Tibial nerve (tissue), 4 donors: ENCODE data around the gene HEPHL1. TPM values are rescaled to one million over a fixed set of nuclear protein-coding genes. Genes with fewer than 3 reads are reported as not detected.

ENCODE experiments used
- DNase-seq, 2 donors: peaks; one replicate each; pipeline ENCODE4 v3.0.0-alpha.2; 2019; ENCODE audit warnings: low spot score in 2 of 2
- H3K27ac ChIP-seq, 4 donors: fragments of 200-600 bp; sonication (generic) in 3 of 4; one replicate each; pipeline ENCODE4 v1.5.1; 2017 to 2019; ENCODE audit warnings: mild to moderate bottlenecking in 1 of 4
- H3K27me3 ChIP-seq, 2 donors: fragments of 200-600 bp; sonication (generic) in 1 of 2; one replicate each; pipeline versions ENCODE4 v1.5.1 to v1.6.0; 2017 to 2019
- H3K36me3 ChIP-seq, 3 donors: fragments of 200-600 bp; sonication (generic); one replicate each; pipeline ENCODE4 v1.5.1; 2018 to 2019
- H3K4me1 ChIP-seq, 4 donors: fragments of 200-600 bp; sonication (generic) in 3 of 4; one replicate each; pipeline ENCODE4 v1.5.1; 2017 to 2019
- H3K4me3 ChIP-seq, 4 donors: fragments of 200-600 bp; sonication (generic) in 3 of 4; one replicate each; pipeline ENCODE4 v1.5.1; 2017 to 2019; ENCODE audit warnings: mild to moderate bottlenecking in 1 of 4, moderate library complexity in 1 of 4
- H3K9me3 ChIP-seq, 4 donors: fragments of 200-600 bp; sonication (generic) in 3 of 4; one replicate each; pipeline ENCODE4 v1.5.1; 2017 to 2019
- EP300 ChIP-seq, 2 donors: sonication (generic); formaldehyde crosslinking; IDR thresholded peaks; one replicate each; pipeline ENCODE4 v1.6.1; 2017; ENCODE audit warnings: antibody characterized with exemption in 2 of 2, mild to moderate bottlenecking in 1 of 2
- POLR2A ChIP-seq, 2 donors: fragments of 450-650 bp; IDR thresholded peaks; one replicate each; pipeline ENCODE4 v1.6.1; 2017; ENCODE audit warnings: antibody characterized with exemption in 2 of 2, mild to moderate bottlenecking in 2 of 2, moderate library complexity in 2 of 2
- WGBS, 2 donors: methylation state at CpG; one replicate each; pipeline ENCODE4 v1.1.5; 2018; 5-methylcytosine and 5-hydroxymethylcytosine counted together
- total RNA-seq, 4 donors: library from RNA; depleted of rRNA; stranded (reverse); fragments of >200 nt; gene quantifications; one replicate each; pipeline ENCODE4 v1.1.0, GENCODE V29; 2016
- TF ChIP-seq, protein P1 (sequence below), 5 experiments: fragments of 200-600 bp in 3 of 5; fragments of 450-650 bp in 2 of 5; sonication (generic) in 3 of 5; IDR thresholded peaks; one replicate each; pipeline ENCODE4 v1.5.1; 2016 to 2019; ENCODE audit warnings: antibody characterized with exemption in 5 of 5, mild to moderate bottlenecking in 3 of 5, moderate library complexity in 2 of 5

The HEPHL1 gene
- total RNA-seq, 4 donors from 2014 or later = not detected

DNA sequence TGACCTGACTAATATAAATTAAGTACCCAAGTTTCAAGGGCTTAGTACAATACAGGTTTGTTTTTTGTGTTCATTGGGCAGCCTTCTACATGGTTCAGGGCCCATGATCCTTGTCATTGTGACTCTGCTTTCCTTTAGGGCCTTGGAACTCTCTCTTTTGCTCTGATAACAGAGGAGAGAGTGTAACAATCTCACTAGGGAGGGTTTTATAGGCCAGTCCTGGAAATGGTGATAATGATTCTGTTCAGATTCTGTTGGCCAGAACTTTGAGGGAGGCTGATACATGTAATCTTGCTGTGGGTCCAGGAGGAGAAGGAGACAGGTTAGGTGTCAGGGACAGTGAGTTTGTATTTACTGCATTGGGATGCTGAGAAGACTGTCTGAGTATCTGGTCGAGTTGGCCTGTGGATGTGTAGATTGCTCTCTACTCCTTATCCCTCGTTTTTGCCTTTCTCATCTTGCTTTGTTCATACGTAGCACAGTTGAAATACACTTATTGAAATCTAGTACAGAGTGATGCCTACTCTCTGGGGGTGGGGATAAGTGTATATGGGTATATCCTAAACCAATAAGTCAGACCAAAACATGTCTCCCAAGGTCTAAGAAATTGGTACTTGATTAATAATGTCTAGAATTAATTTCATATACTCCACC is 37.5 kb upstream of the HEPHL1 start:
- no peak for TF ChIP-seq EP300 (IDR thresholded peaks at IDR 0.05)
- TF ChIP-seq, protein P1, sequence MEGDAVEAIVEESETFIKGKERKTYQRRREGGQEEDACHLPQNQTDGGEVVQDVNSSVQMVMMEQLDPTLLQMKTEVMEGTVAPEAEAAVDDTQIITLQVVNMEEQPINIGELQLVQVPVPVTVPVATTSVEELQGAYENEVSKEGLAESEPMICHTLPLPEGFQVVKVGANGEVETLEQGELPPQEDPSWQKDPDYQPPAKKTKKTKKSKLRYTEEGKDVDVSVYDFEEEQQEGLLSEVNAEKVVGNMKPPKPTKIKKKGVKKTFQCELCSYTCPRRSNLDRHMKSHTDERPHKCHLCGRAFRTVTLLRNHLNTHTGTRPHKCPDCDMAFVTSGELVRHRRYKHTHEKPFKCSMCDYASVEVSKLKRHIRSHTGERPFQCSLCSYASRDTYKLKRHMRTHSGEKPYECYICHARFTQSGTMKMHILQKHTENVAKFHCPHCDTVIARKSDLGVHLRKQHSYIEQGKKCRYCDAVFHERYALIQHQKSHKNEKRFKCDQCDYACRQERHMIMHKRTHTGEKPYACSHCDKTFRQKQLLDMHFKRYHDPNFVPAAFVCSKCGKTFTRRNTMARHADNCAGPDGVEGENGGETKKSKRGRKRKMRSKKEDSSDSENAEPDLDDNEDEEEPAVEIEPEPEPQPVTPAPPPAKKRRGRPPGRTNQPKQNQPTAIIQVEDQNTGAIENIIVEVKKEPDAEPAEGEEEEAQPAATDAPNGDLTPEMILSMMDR (IDR thresholded peaks at IDR 0.05) = no peak
- no peak for TF ChIP-seq POLR2A (IDR thresholded peaks at IDR 0.05)
- Histone ChIP-seq H3K36me3 (no peaks in the 10 kb centered on the region), H3K27me3 (no peaks in the 10 kb centered on the region), H3K4me3 (no peak overlapping the region), H3K4me1 (no peaks in the 10 kb centered on the region), H3K27ac (no peak overlapping the region), H3K9me3 (peaks cover 0 to 5% (median 0%) of the 10 kb centered on the region in 4 donors)
- no peak for DNase-seq
- 30 to 72% methylated on average over 3 of the region's 3 CpGs for WGBS, 2 donors

DNA sequence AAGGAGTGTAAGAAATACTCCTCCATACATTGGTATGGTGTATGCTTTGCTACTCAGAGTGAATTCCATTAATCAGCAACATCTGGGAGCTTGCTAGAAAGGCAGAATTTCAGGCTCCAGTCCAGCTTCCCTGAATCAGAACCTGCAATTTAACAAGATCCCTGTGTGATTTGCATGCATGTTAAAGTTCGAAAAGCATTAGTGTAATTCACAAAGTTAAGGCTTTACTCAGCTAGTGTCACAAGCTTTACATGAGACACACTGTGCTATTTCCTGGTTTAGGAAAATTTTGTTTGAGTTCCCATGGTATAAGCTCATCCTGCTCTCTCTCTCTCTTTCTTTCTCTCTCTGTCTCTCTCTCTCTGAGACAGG is 37.0 kb upstream of the HEPHL1 start:
- Histone ChIP-seq H3K4me1 (no peaks in the 10 kb centered on the region), H3K4me3 (no peak overlapping the region), H3K9me3 (peaks cover 0 to 5% (median 0%) of the 10 kb centered on the region in 4 donors), H3K36me3 (no peaks in the 10 kb centered on the region), H3K27me3 (no peaks in the 10 kb centered on the region), H3K27ac (no peak overlapping the region)
- WGBS, 2 donors = 64 to 86% methylated on average over 1 of the region's 1 CpG
- no peak for TF ChIP-seq EP300 (IDR thresholded peaks at IDR 0.05)
- TF ChIP-seq, protein P1 (IDR thresholded peaks at IDR 0.05) = no peak
- no peak for TF ChIP-seq POLR2A (IDR thresholded peaks at IDR 0.05)
- no peak for DNase-seq

DNA sequence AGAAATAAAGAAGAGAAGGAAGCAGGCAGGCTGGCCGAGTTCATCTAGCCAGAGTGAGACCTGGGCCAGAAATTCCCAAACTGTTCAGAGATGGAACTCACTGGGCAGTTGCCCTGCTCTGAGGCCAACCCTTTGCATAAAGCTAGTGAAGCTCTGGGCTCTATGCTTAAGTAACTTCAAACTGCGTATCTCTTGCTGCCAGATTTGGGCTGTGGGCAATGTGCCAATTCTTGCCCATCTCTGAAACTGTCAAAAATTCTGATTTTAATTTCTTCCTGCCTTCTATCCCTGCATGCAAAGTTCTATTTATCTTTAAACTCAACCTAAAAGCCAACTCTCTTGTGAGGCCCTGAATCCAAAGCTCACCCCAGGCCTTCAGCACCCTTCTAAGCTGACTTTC is 36.2 kb upstream of the HEPHL1 start:
- 36 to 41% methylated on average over 2 of the region's 2 CpGs for WGBS, 2 donors
- TF ChIP-seq, protein P1 (IDR thresholded peaks at IDR 0.05) = no peak
- no peak for TF ChIP-seq POLR2A (IDR thresholded peaks at IDR 0.05)
- TF ChIP-seq EP300 (IDR thresholded peaks at IDR 0.05) = no peak
- Histone ChIP-seq H3K27ac (no peak overlapping the region), H3K4me3 (no peak overlapping the region), H3K4me1 (no peaks in the 10 kb centered on the region), H3K27me3 (no peaks in the 10 kb centered on the region), H3K9me3 (no peaks in the 10 kb centered on the region), H3K36me3 (no peaks in the 10 kb centered on the region)
- no peak for DNase-seq

DNA sequence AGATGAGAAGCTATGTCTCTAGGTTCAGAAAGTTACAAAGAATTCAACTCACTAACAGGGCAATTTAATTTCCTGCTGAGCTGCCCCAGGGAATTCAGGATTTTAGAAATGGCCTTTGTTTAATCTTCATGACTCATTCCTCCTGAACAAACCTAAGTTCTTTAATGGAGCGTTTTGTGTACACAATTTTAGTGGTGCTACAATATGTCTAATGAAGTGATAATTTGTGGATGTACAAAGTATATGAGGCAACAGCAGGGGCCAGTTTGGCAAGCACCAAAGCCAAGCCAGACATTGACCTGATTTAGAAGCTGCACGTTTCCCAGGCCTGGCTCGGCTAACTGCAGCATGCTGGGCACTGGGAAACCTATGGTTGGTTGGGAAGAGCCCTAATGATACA is 34.4 kb upstream of the HEPHL1 start:
- no peak overlapping the region for H3K27ac ChIP-seq
- H3K27me3 ChIP-seq = no peaks in the 10 kb centered on the region
- H3K9me3 ChIP-seq = peaks cover 0 to 2% (median 0%) of the 10 kb centered on the region in 4 donors
- no peak overlapping the region for H3K4me3 ChIP-seq
- WGBS, 2 donors = 18 to 54% methylated on average over 3 of the region's 3 CpGs
- no peaks in the 10 kb centered on the region for H3K4me1 ChIP-seq
- DNase-seq = no peak
- no peaks in the 10 kb centered on the region for H3K36me3 ChIP-seq
- TF ChIP-seq, protein P1 (IDR thresholded peaks at IDR 0.05) = no peak
- TF ChIP-seq EP300 (IDR thresholded peaks at IDR 0.05) = no peak
- no peak for TF ChIP-seq POLR2A (IDR thresholded peaks at IDR 0.05)

DNA sequence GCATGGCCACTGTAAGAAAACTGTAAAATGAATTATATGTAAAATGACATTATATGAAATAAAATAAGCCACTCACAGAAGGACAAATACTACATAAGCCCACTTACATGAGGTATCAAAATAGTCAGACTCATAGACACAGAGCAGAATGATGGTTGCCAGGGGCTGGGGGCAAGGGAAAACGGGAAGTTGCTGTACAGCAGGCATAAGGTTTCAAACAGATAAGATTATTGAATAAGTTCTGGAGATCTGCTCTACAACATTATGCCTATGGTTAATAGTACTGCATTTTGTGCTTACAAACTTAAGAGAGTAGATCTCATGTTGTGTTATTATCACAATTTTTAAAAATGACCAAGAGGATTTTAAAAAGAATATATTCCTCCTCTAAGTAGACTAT is 32.7 kb upstream of the HEPHL1 start:
- TF ChIP-seq POLR2A (IDR thresholded peaks at IDR 0.05) (no peak), EP300 (IDR thresholded peaks at IDR 0.05) (no peak)
- TF ChIP-seq, protein P1 (IDR thresholded peaks at IDR 0.05) = no peak
- Histone ChIP-seq H3K27me3 (no peaks in the 10 kb centered on the region), H3K9me3 (peaks cover 0 to 18% (median 3%) of the 10 kb centered on the region in 4 donors), H3K27ac (no peak overlapping the region), H3K36me3 (no peaks in the 10 kb centered on the region), H3K4me3 (no peak overlapping the region), H3K4me1 (no peaks in the 10 kb centered on the region)
- no peak for DNase-seq
- 75 to 84% methylated on average over 1 of the region's 1 CpG for WGBS, 2 donors
